Activated T-cell treated with anti-CD3 and anti-CD28 coated beads for 1 hour (primary cell): ENCODE results near the gene ERGIC1.

ENCODE experiments used
- DNase-seq: peaks from one replicate; pipeline ENCODE4 v3.0.0-alpha.2; 2020; ENCODE audit warnings: low read depth

ERGIC1 gene

DNA sequence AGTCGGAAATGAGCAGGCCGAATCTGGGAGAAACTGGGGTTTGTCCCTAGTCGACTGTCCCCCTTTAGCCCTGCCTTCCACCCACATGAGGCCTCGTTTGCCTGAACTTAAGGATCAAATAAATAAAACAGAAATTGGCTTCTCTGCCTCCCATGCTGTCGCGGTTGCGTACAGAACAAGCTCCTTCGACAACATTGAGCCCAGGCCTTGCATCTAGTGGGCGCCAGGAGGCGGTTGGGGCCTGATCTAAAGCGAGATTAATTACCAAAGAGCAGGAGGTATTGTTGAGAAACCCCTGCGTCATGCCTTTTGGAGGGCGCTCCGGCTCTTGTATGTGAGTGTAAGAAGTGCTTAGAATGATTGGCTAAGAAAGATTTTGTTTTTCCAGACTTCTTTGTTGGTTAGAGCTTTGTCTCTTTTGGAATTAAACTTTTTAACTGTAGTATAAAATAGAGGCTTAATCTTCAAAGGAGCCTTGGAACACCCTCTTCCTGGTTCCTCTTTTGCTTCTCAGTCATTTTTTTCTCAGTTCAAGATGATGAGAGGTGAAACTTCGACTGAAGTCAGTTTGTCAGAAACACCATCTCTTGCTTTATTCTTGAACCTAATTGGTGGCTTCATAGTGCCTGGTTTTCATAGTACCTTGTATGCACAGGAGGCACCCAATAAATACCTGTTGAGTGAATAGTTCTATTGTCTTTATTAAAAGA lies 150.3 kb downstream of the ERGIC1 start:
- DNase-seq = peak; percentile 57

DNA sequence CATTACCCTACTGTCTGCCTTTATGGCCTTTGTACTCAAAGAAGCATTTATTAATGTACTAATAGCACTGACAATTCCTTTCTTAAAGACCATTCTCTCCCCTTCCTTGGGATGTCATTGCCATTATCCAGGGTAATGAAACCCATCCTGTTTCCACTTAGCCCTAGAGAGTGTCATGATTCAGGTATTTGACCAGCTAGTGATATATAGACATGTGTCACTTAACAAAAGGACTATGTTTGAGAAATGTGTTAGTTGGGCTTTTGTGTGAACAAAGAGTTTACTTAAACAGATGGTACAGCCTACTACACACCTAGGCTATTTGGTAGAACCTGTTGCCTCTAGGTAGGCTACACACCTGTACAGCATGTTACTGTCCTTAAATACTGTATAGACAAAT lies 151.5 kb downstream of the ERGIC1 start:
- no peak for DNase-seq

DNA sequence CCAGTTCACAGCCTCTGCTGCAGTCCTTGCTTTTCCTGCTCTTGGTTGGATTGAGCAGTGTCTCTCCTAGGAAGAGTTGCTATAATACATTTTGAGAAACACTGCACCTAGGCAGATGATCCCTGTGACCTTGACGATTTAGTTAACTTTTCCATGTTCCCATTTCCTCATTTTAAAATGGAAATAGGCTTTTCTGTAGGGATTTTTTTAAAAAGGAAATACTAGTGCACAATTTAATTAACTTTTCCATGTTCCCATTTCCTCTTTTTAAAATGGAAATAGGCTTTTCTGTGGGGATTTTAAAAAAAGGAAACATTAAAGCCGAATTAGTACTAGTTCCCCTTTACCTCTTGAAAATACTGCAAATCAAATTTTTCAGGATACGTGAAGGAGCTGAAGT lies 154.2 kb downstream of the ERGIC1 start:
- DNase-seq = no peak

DNA sequence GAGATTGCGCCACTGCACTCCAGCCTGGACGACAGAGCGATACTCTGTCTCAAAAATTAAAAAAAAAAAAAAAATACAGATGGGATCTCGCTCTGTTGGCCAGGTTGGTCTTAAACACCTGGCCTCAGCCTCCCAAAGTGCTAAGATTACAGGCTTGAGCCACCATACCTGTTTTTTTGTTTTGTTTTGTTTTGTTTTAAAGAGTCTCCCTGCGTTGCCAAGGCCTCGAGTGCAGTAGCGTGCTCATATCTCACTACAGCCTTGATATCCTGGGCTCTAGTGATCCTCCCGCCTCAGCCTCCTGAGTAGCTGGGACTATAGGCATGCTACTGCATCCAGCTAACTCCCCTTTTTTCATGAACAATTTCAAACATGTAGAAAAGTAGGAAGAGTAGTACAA lies 156.7 kb downstream of the ERGIC1 start:
- no peak for DNase-seq

DNA sequence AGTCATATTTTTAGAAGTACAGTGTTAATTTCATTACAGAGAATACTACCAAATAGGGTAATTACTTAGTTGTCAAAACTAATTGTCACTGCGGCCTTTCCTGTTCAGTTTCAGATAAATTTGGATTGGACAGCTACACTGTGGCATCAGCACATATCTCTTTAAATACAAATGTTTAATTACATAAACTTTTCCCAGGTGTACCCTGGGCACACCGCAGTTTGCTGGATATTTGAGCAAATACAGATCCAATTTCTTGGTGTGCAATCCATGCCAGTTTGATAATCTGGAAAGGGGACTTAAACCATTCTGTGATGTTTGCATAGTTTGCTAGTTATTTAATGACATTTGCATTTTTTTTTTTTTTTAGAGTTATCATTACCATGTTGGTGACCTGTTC lies 160.4 kb downstream of the ERGIC1 start:
- DNase-seq = no peak

DNA sequence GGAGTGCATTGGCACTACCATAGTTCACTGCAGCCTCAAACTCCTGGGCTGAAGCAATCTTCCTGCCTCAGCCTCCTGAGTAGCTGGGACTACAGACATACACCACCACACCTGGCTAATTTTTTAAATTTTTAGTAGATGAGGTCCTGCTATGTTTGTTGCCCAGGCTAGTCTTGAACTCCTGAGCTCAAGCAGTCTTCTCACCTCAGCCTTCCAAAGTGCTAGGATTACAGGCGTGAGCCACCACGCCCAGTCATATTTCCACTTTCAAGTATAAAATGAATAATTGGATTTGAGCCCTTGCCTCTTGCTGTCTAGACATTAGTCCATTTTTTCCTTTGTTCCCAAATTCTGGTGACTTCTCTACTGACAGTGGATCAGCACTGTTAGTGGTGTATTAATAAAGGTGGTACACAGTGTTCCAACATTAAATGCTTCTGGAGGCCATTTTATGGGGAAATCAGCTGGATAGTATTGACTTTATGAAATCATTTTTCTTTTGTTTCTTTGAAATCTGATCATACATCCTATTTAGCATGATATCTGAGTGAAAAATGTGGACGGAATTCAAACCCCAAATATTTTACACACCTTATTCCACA lies 165.4 kb downstream of the ERGIC1 start:
- no peak for DNase-seq

DNA sequence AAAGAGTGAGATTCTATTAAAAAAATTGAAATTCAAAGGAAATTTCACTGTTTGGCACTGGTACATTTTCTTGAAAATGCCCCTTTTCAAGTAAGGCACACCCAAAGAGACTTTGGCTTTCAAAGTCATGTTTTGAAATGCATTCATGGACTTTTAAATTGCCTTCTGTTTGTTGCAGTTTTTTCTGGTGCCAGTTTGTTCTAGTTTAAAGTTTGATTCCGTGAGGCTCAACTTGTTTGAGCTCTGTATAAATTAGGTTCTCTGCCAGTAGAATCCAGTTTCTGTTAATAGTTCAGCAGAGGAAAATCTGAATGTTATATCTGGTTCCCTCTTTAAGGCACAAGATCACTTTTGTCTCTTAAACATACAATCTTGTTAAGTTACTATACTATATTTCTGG lies 165.9 kb downstream of the ERGIC1 start:
- no peak for DNase-seq

DNA sequence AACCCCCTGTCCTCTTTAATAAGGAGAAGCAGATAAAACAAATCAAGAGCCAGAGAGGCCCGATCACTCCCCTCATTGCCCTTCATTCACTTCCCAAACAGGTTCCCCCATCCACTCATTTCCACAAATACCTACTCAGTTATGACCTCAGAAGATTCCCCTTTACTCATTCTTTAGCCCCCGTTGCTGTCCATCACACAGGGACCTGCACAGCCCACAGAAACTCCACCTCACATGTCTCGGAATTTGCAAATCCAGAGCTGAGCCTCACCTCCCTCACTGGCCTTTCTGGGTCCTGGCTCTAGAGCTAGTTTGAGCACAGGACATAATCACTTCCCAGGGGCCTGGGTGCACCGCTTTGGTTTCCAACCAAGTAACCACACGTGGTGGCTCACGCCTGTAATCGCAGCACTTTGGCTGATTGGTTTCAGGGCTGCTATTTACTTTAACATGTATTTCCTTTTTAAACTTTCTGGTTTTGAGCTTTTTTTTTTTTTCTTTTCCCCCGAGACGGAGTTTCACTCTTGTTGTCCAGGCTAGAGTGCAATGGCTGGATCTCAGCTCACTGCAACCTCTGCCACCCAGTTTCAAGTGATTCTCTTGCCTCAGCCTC lies 167.3 kb downstream of the ERGIC1 start:
- no peak for DNase-seq
